IPS DF 4.7 (cell line): ENCODE results near the gene CYP24A1.

Experiments
- DNase-seq: peaks from one replicate; pipeline ENCODE4 v3.0.0-alpha.2; 2013; ENCODE audit warnings: low spot score; ENCODE audit errors: extremely low read depth

CYP24A1 gene

GRCh38 chr20:54115172-54115854 is 58.5 kb downstream of the CYP24A1 start:
- no peak for DNase-seq

DNA sequence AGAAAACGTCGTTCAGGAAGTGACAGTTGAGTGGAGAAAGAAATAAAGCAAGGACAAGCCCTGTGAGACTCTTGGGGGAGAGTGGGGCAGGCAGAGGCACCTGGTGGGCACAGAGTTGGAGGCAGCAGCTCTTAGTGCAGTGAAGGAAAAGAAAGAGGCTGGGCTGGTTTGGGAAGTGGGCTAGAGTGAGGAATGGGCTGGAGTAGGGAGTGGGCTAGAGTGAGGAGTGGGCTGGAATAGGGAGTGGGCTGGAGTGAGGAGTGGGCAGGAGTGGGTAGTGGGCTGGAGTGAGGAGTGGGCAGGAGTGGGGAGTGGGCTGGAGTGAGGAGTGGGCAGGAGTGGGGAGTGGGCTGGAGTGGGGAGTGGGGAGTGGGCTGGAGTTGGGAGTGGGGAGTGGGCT is 59.7 kb downstream of the CYP24A1 start:
- no peak for DNase-seq

DNA sequence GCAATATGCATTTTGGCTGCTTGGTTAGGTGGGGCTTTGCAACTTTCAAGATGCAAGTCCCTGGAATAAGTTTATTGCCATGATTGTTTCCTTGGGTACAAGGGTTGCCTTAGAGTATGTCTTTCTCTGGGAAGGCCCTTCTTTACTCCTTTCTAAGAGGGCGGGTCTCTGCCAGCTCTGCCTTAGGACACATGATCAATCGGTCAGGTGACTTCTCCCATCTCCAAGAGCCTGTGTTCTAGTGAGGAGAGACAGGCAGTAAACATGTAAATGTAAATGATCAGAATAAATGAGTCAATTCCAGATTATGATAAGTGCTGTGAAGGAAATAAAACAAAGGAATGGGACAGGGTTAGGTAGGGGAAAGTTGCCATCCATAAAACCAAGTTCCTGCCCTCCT is 60.2 kb downstream of the CYP24A1 start:
- DNase-seq: no peak

GRCh38 chr20:54112221-54112884 is 61.4 kb downstream of the CYP24A1 start:
- no peak for DNase-seq

DNA sequence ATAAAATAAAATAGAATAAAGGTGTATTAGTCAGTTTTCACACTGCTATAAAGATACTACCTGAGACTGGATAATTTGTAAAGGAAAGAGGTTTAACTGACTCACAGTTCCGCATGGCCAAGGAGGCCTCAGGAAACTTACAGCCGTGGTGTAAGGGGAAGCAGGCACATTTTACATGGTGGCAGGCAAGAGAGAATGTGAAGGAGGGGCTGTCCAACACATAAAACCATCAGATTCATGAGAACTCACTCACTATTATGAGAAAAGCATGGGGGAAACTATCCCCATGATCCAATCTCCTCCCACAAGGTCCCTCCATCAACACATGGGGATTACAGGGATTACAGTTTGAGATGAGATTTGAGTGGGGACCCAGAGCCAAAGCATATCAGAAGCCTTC is 62.3 kb downstream of the CYP24A1 start:
- no peak for DNase-seq

- DNase-seq: no peak
Observed at GRCh38 chr20:54110457-54110856, 63.3 kb downstream of the CYP24A1 start.

DNA sequence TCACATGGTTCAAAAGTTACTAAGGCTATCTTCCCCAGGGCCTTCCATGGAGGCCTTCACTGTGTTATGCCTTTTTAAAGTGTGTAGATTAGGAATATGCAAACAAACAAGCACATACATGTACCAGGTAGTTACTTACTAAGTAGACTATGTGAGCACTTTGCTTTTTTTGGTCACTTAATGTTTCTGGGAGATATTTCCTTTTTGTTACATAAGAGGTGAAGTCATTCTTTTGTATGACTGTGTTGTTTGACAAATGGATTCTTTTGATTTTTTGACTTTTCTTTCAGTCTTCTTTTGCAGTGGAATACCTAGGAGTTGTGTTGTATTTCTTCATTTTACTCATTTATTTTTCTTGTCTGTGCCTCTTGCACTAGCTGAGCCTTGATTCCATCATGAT is 63.7 kb downstream of the CYP24A1 start:
- DNase-seq: no peak

DNA sequence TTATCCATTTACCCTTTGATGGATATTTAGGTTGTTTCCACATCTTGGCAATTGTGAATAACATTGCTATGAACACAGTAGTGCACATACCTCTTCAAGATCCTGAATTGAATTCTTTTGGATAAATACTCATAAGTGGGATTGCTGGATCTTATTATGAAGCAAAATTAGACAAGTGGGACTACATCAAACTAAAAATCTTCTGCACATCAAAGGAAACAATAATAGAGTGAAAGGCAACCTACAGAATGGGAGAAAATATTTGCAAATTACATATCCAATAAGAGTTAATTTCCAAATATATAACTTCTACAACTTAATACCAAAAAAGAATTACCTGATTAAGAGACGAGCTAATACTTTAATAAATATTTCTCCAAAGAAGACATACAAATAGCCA is 65.0 kb downstream of the CYP24A1 start:
- no peak for DNase-seq

DNA sequence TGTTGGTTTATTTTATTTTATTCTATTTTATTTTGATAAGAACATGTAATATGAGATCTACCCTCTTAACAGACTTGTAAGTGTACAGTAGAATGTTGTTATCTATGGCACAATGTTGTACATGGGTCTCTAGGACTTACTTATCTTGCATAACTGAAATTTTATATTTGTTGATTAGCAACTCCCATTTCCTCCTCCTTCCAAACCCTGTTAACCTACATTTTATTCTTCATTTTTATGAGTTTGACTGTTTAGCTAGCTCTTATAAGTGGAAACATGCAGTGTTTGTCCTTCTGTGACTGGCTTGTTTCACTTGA is 65.5 kb downstream of the CYP24A1 start:
- DNase-seq: no peak

DNA sequence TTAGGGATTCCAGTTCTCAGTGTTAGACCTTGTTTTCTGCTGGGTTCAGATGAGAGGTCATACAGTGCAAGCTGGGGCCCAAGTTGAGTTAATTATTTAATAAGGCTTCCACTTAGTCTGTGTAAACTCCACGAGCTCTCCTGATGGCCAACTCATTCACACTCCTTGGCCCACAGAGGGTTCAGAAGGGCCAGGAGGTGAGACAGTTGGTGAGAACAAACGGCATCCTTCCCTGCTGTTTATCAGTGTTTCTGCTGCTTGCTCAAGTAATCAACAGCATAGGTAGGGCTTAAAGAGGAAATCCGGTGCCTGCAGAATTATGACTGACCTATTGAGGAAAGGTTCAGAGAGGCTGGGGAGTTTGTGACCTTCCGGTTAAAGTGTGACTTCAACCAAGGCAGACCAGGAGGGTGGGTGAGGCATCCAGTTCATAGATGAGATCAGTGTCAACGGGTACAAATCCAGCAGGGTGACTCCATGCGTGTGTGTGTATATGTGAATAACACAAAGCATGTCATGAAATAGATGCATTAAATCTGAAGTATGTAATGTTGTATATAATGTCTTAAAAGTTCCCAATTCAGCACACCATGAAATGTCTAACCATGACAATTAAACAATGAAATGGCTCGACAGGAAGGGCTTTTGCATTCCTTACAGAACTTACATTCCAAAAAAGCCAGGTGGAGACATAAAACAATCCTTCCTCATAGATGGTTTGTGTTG is 66.0 kb downstream of the CYP24A1 start:
- DNase-seq: no peak

DNA sequence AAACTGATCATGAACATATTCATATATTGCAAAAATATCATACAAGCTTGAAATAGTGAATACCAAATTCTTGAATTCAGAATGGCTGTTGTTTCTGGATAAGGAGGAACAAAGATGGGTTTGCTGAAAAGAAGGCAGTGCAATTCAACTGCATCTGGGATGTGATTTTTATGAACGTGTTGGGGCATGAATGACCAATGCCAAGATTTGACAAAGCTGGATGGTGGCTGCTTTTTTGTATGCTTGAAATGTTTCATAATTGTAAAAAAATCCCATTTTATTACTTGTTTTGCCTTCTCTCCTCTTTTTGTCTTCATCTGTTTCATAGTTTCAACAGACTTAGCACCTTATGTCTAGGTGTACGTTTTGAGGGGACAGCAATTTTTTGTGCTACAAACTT is 66.6 kb downstream of the CYP24A1 start:
- no peak for DNase-seq

GRCh38 chr20:54106162-54106561 is 67.6 kb downstream of the CYP24A1 start:
- DNase-seq: no peak

- DNase-seq: no peak
Observed at GRCh38 chr20:54105653-54106052, 68.1 kb downstream of the CYP24A1 start.

DNA sequence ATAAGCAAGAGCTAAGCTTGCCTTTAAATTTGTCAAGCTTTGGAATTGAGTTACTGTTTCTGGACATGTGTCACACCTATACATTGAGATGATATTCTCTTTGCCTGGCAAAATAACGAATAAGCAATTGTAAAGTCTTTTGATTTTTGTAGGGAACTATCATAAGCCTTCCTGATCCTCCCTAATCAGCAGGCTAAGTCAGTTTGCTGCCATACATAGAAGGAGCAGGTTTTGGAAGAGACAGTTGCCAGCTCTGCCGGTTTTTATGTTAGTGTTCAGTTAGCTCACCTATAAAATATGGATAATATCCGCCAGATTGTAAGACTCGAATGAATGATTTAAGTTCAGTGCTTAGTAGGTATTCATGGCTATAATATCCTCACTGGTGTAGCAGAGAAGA is 69.0 kb downstream of the CYP24A1 start:
- no peak for DNase-seq

DNA sequence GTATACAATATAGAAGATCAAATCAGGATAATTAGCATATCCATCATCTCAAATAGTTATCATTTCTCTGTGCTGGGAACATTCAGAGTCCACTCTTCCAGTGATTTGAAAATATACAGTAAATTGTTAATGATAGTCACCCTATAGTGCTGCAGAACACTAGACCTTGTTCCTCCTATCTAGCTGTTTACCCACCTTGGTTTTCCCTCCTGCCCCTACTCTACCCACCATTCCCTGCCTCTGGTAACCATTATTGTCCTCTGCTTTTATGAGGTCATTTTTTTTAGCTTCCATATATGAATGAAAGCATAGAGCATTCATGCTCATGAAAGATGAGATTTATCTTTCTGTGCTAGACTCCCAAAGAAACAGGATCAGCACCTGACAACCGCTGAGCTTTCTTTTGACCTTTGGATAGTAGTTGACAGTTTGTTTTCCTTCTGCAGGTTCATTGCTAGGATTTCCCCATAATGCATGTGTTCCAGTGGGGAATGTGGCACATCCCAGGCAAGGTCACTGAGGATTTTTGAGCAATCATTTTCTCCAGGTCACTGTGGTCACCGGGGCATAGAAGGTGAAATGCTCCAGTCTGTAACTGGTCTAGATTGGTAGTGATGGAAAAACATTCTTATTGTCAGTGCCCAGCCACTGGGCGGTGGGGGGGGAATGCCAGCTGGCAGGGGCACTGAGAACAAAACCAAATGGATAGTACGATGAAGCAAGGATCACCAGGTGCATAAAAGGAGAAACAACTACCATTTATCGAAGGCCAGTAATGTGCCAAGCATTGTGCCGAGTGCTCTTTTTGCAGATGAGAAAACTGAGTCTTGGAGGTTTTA is 69.8 kb downstream of the CYP24A1 start:
- DNase-seq: no peak
